Uterus (tissue), 2 donors: Measurements from ENCODE around the gene OPCML.

ENCODE experiments used
- POLR2A ChIP-seq, 2 donors: fragments of 450-650 bp; IDR thresholded peaks; one replicate each; pipeline ENCODE4 v1.6.1; 2016; ENCODE audit warnings: antibody characterized with exemption in 2 of 2, mild to moderate bottlenecking in 1 of 2, moderate library complexity in 1 of 2
- TF ChIP-seq, protein P1 (sequence below), 4 experiments: fragments of 200-600 bp in 2 of 4; fragments of 450-650 bp in 2 of 4; sonication (generic) in 2 of 4; IDR thresholded peaks; one replicate each; pipeline ENCODE4 v1.5.1; 2016 to 2019; ENCODE audit warnings: antibody characterized with exemption in 4 of 4, mild to moderate bottlenecking in 2 of 4, moderate library complexity in 1 of 4

DNA sequence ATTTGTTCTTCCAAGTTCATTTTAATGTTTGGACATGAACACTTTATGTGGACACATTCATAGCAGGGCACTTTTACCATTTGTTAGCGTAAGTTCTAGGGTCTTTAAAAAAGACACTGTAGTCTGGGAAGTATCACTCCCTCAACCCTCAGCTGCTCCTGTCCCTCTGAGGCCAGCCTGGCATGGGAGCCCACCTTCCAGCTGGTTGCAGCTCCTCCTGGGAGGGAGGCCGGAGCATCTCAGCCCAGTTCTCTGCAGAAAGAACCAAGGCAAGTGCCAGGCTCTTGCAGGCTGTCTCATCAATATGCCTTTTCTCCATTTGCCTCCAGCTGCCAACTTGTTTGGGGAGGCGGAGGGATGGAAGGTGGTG lies 150.6 kb downstream of the OPCML start:
- TF ChIP-seq, protein P1, sequence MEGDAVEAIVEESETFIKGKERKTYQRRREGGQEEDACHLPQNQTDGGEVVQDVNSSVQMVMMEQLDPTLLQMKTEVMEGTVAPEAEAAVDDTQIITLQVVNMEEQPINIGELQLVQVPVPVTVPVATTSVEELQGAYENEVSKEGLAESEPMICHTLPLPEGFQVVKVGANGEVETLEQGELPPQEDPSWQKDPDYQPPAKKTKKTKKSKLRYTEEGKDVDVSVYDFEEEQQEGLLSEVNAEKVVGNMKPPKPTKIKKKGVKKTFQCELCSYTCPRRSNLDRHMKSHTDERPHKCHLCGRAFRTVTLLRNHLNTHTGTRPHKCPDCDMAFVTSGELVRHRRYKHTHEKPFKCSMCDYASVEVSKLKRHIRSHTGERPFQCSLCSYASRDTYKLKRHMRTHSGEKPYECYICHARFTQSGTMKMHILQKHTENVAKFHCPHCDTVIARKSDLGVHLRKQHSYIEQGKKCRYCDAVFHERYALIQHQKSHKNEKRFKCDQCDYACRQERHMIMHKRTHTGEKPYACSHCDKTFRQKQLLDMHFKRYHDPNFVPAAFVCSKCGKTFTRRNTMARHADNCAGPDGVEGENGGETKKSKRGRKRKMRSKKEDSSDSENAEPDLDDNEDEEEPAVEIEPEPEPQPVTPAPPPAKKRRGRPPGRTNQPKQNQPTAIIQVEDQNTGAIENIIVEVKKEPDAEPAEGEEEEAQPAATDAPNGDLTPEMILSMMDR (IDR thresholded peaks at IDR 0.05), result no peak
- TF ChIP-seq POLR2A (IDR thresholded peaks at IDR 0.05), result no peak
